HG03139 (cell line): ENCODE data around the gene LRRC4B.

Experiments used
- ATAC-seq: cut with Tn5 transposase; IDR thresholded peaks from one replicate; pipeline ENCODE4 v1.9.1; 2021; ENCODE audit not compliant: unreplicated experiment

LRRC4B gene

DNA sequence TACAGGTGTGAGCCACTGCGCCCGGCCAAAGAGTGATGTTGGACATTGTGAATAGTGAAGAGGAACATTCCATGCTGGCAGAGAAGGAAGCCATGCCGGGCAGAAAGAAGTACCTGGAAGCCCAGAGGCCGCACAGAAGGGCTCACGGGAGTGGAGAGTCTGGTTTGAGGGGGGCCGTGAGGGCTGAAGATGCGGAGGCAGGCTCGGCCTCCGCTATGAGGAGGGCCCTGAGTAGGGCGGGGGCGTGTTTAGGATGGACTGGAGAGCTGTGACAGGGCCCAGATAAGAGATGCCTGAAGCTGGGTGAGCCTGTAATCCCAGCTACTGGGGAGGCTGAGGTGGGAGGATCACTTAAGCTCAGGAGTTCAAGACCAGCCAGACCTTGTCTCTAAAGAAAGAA, 58.9 kb downstream of the LRRC4B start:
- ATAC-seq: no peak

DNA sequence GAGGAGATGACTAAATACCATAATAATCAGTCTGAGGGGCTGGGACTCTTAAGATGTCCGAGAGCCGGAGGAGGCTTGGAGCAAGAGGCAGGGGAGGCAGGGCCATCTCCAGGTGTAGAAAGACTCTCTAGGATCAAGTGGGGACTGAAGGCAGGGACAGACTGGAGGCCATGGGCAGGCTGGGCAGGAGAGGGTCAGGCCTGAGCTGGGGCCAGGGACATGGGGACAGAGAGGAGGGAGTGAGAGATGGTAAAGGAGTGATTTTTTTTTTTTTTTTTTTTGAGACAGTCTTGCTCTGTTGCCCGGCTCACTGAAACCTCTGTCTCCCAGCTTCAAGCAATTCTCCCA, 59.4 kb downstream of the LRRC4B start:
- no peak for ATAC-seq

GRCh38 chr19:50507376-50507775, 60.9 kb downstream of the LRRC4B start:
- ATAC-seq: no peak

DNA sequence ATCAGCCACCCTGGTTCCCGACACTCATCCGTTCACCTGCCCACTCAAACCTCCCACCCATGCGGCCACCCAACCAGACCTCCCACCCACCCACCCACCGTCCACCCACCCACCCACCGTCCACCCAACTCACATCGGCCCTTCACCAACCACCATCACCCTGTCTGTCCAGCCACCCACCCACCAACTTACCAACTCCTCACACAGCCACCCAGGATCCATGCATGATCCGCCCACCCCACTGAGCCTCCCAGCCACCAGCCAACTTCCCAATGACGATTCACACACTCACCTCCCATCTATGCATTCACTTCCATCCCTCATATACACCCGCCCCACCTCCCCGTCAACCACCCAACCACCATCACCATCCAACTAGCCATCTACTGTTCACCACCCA, 61.5 kb downstream of the LRRC4B start:
- ATAC-seq: no peak

DNA sequence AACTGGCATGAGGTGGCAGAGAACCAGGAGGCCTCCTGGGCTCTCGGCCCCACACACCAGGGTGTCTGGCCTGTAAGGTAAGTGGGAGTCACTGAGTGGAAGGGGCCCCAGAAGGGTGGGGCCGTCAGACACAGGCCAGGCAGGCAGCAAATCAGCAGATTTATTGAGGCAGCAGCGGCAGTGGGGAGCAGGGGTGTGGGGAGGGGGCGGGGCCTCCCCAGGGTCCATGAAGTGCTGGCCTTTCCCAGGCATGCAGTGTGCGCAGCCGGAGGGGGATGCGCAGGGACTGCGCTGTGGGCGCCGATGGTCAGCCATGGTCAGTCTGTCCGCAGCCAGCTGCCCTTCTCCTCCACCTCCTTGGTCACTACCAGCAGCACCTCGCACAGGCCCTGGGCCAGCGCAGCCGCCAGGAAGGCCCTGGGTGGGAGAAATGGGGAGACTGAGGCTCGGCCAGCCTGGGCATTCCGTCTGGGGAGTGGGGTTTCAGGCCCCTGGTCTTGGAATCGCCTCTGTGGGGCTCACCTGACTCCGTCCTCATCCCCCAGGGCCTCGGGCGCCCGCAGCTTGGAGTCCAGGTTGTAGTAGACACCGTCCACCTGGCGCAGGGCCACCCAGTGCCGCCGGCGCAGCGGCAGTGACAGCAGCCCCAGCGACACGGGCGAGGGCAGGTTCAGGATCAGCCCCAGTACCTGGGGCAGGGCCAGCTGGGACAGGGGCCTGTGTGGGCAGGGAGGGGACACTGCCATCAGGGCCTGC, 62.2 kb downstream of the LRRC4B start:
- no peak for ATAC-seq

GRCh38 chr19:50501568-50502475, 66.4 kb downstream of the LRRC4B start:
- no peak for ATAC-seq

DNA sequence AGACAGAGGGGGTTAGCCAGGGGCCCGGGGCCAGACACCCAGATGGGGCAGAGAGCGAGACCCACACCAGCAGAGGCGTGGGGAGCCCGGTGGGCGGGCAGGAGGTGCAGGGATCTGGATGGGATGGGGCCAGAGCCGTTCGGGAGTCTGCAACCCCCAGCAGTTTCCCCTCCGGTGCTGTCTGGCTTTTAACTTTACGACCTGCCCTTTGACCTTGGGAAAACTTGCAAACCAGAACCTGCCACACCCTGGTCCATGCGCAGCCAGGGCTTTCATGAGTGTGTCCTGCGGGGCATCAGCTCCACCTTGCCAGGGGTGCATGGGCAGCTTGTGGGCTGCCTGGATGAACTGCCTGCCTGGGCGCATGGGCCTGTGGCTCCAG, 67.1 kb downstream of the LRRC4B start:
- ATAC-seq: no peak

- no peak for ATAC-seq
Measured at GRCh38 chr19:50500753-50501151, 67.5 kb downstream of the LRRC4B start.

DNA sequence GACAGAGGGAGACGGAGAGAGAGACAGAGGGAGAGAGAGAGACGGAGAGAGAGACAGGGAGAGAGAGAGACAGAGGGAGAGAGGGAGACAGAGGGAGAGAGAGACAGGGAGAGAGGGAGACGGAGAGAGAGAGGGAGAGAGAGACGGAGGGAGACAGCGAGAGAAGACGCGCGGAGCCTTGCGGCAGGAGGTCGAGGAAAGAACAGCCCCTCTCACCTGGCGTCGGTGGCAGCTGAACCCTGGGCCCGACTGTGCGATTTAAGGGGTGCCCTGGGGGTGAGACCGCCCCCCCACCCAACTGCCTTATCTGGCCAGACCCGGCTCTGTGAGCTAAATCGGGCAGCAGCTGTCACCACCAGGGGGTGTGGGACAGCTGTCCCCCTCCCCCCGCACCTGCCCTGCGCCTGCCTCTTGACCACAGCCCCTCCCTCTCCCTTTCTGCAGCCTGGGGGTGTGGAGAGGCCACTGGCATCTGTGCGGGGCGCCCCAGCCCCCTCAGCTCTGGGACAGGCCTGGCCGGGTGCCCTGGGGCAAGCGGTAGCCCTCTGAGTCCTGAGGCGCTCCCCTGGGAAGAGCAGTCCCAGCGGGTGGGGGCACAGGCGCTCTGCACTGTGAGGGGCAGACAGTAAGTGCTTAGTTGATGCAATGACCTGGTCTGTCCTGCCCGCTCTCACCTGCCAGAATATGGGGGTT, 68.0 kb downstream of the LRRC4B start:
- ATAC-seq: no peak

- no peak for ATAC-seq
Measured at GRCh38 chr19:50498219-50499056, 69.8 kb downstream of the LRRC4B start.

- no peak for ATAC-seq
Measured at GRCh38 chr19:50497022-50497405, 71.2 kb downstream of the LRRC4B start.

DNA sequence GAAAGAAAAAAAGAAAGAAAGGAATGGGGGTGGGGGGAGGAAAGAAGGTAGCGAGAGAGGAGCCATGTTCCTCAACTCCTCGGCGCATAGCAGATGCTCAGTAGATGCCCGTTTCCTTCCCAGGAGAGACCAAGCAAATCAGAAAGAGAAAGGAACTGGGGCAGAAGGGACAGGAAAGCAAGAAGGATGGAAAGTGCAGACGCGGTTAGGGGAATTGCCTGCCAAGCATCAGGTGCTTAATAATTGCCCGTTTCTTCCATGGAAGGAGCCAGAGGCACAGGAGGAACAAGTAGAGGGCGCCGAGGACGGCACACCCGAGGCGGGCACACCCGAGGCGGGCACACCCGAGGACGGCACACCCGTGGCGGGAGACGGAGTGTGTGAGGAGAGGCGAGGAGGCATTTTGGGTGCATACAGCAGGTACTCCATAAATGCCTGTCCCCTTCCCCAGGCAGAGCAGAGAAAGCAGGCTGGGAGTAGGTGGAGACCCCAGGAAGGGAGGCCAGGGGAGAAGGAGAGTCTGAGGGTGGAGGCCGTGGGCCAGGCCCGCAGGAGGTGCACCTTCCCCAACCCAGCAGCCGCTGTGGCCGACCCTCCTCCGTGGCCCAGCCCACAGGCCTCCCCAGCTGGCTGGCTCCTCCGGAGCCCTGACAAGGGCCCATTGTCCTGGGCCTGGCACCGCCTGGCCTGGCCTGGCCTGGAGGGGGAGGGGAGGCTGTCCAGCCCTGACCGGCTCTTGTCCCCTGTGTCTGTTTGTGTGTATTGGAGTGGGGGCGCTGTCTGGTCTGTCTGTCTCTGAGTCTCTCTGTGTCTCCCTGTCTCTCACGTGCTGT, 71.8 kb downstream of the LRRC4B start:
- ATAC-seq: no peak

DNA sequence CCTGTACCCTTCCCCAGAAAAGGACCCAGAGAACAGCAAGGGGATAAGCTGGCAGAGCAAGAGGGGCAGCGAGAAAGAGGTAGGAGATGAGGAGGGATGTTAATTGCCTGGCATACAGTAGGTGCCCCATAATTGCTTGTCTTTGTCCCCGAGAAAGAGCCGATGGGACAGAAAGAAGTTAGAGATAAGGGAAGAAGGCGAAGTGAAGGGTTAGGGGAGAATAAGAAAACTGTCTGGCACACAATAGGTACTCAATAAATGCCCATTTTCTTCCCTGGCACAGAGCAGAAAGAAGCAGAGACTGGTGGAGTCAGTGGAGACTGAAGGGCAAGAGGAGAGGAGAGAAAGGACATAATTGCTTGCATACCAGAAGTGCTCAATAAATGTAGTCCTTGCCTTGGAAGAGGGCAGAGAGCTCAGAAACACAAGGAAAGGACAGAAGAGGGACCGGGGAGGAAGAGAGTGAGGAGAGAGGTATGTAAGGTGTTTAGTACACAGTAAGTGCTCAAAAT, 73.2 kb downstream of the LRRC4B start:
- no peak for ATAC-seq

DNA sequence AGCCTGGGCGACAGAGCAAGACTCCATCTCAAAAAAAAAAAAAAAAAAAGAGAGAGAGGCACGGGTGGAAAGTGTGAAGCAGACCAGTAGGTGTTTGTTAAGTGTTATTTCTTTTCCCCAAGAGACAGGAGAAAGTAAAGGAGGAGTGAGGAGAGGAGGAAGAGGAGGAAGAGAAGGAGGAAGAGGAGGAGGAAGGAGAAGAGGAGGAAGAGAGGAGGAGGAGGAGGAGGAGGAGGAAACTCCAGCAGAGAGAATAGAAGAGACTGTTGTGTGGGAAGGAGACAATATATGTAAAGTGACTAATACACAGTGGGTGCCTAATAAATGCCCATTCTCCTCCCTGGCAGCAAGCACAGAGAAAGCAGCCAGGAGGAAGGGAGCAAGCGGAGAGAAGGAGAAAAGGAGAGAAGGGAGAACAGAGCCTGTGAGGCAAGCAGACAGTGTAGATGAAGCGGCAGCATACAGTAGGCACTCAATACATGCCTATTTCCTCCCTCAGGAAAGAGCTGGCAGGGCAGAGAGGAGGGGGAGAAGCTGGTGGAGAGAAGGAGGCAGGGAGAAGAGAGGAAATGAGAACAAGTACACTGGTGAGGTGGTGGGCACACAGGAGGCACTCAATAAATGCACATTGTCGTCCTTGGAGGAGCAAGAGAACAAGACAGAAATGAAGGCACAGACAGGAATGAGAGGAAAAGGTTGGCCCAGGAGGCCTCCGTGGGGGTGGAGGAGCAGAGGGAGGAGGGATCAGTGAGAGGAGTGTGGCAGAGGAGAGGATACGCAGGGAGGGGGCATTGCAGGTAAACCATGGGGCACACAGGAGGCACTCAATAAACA, 73.8 kb downstream of the LRRC4B start:
- ATAC-seq: no peak

GRCh38 chr19:50493171-50493570, 75.1 kb downstream of the LRRC4B start:
- ATAC-seq: no peak

GRCh38 chr19:50492303-50493052, 75.8 kb downstream of the LRRC4B start:
- ATAC-seq: no peak

DNA sequence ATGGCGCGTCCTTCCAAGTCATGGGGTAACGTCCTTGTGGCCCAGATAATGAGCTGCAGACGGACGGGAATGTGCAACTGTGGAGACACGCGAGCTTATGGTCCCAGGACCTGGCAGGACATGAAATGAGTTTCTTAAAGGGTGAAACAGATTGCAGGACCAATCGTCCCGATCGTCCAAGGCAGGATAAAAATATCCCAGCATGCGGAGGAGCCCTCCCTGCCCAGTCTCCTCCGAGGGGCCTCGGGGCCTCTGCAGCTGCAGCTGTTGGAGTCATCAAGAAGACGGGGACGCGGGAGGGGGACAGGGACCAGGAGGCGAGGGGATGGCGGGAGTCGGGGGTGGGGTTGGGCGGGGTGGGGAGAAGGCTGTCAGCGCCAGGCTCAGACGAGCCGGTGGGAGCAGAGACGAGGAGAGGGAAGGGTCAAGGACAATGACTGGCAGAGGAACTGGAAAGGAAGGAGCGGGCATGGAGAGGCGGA, 77.2 kb downstream of the LRRC4B start:
- no peak for ATAC-seq

DNA sequence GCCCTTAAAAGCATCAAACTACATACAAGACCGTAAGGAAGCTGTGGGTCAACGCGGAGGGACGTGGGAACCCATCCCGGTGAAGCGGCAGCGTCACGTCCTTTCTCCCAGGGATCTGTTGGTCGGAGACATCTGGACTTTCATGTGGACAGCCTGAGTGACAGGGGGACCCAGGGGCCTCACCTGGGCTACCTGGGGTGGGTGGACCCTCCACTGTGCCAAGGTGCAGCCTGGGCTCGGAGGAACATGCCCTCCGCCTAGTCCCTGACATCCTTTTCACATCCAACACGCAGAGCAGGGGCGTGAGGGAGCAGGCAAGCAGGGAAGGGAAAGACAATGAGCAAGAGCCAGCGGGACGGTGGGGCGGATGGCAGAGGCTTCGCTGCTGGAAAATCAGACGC, 77.8 kb downstream of the LRRC4B start:
- ATAC-seq: no peak
